ENCODE measurements around the gene SLC23A3. TPM values are rescaled to one million over a fixed set of nuclear protein-coding genes. Genes with fewer than 3 reads are reported as not detected.

SLC23A3 gene
- total and polyA plus RNA-seq, 10 of the 15 experiments (the other 5 are each of a cell fraction or from before 2014, with no cell fraction given), result 0.07 to 1.0 (median 0.40) TPM; not detected in 1

- no TSS peak for BruUV-seq (replicated peaks)
- Histone ChIP-seq H3K9me3 (replicated peaks; ENCODE audit: control insufficient read depth, insufficient read depth, low read length) (no peaks in the 10 kb centered on the region), H3K27me3 (replicated peaks in 1 of 2; ENCODE audit: control insufficient read depth in 2 of 2, insufficient read depth in 2 of 2, low read length in 1 of 2) (no peaks in the 10 kb centered on the region), H3K9ac (ENCODE audit: control insufficient read depth, insufficient read depth, low read length) (no peak overlapping the region), H3K4me3 (no peak overlapping the region), H3K79me2 (ENCODE audit: control insufficient read depth, insufficient read depth, low read length) (no peaks in the 10 kb centered on the region), H3K4me2 (ENCODE audit: control insufficient read depth, insufficient read depth) (no peak overlapping the region), H3K27ac (ENCODE audit: control insufficient read depth, insufficient read depth) (no peak overlapping the region), H3K4me1 (ENCODE audit: control insufficient read depth, insufficient read depth, low read length) (no peaks in the 10 kb centered on the region), H2AFZ (ENCODE audit: control insufficient read depth, low read depth, low read length) (peak overlapping the region; percentile 4; the same call in 1 of the 2 replicates), H3K36me3 (ENCODE audit: control insufficient read depth in 2 of 2, insufficient read depth in 2 of 2, low read length in 1 of 2) (peaks cover 0 to 3% of the 10 kb centered on the region in 2 experiments; a peak in 3 of 4 replicates), H4K20me1 (ENCODE audit: control insufficient read depth, insufficient read depth) (no peaks in the 10 kb centered on the region)
- FAIRE-seq (no peak), DNase-seq (ENCODE audit: low read depth, low spot score) (no peak), ATAC-seq (no peak)
- in situ Hi-C loops (cut with MboI) (no loop called here), intact Hi-C loops (cut with micrococcal nuclease; ENCODE audit: unreplicated experiment) (no loop called here)
- ChIA-PET SMC1A (ENCODE audit: uncharacterized antibody, unreplicated experiment) (no interaction called here), POLR2A (no interaction called here), CTCF (interaction anchor here (1.2 kb wide), 1 partner anchor 9 kb away, joined by 3 read pairs; no protein-coding TSS in a partner anchor), RAD21 (ENCODE audit: unreplicated experiment) (no interaction called here)
- 86% methylated on average over 5 of the region's 5 CpGs for WGBS (ENCODE audit: insufficient coverage, insufficient replicate concordance, low lambda C conversion rate, missing lambda C conversion rate)
- no peak for TF ChIP-seq ASH2L (IDR thresholded peaks at IDR 0.05; ENCODE audit: borderline replicate concordance, low read depth)
- no peak for TF ChIP-seq SKIL (IDR thresholded peaks at IDR 0.05; ENCODE audit: low read depth, poor library complexity, severe bottlenecking)
- TF ChIP-seq POLR2AphosphoS2 (IDR thresholded peaks at IDR 0.05; ENCODE audit: low read depth, low read length), result no peak
- TF ChIP-seq MYC (IDR thresholded peaks at IDR 0.05; ENCODE audit: insufficient read depth, insufficient read length, insufficient replicate concordance, low read length, severe bottlenecking), result no peak
These were observed 1.8 kb downstream of the SLC23A3 start for GRCh38 chr2:219167997-219168396.
